HepG2 (cell line): ENCODE measurements around the gene KIF27.

Experiments used
- FOXM1 ChIP-seq: sonication (generic); formaldehyde crosslinking; IDR thresholded peaks from 2 replicates; pipeline ENCODE4 v1.5.0; 2020; ENCODE audit warnings: missing genetic modification reagents
- MXD4 ChIP-seq: IDR thresholded peaks from 2 replicates; pipeline ENCODE4 v1.6.1; 2016; ENCODE audit warnings: mild to moderate bottlenecking, missing biosample characterization, missing genetic modification reagents
- ZNF335 ChIP-seq: sonication (generic); formaldehyde crosslinking; IDR thresholded peaks from 2 replicates; pipeline ENCODE4 v1.4.0; 2020; ENCODE audit warnings: missing genetic modification reagents

GRCh38 chr9:83919111-83919510 lies 2.1 kb downstream of the KIF27 start:
- TF ChIP-seq ZNF335 (CRISPR knock-in tag): no peak
- TF ChIP-seq FOXM1 (CRISPR knock-in tag): no peak
- TF ChIP-seq MXD4 (CRISPR knock-in tag): no peak
